Lung (tissue), 12 donors: Measurements from ENCODE around the gene FAT1. TPM values are rescaled to one million over a fixed set of nuclear protein-coding genes. Genes with fewer than 3 reads are reported as not detected.

Experiments
- ATAC-seq: fragments of 200-7000 bp; cut with Tn5 transposase; one replicate; pipeline ENCODE4 v1.9.1; 2020; ENCODE audit warnings: moderate number of reproducible peaks; ENCODE audit not compliant: insufficient read depth, low FRiP score
- DNase-seq, 3 donors: peaks; one replicate each; pipeline ENCODE4 v3.0.0-alpha.2; 2013 to 2017
- H3K27ac ChIP-seq, 2 donors: one replicate each; pipeline ENCODE4 v1.5.1; 2013; ENCODE audit warnings: mild to moderate bottlenecking in 2 of 2, moderate library complexity in 2 of 2, control low read depth in 1 of 2, inconsistent platforms in 1 of 2, low read depth in 1 of 2, low read length in 1 of 2
- H3K27me3 ChIP-seq, 3 donors: one replicate each; pipeline ENCODE4 v1.5.1; 2013; ENCODE audit warnings: low read length in 2 of 3; ENCODE audit not compliant: control insufficient read depth in 3 of 3, insufficient read depth in 3 of 3
- H3K36me3 ChIP-seq, 4 donors: one replicate each; pipeline ENCODE4 v1.5.1; 2013; ENCODE audit warnings: low read length in 4 of 4, mild to moderate bottlenecking in 1 of 4, moderate library complexity in 1 of 4; ENCODE audit not compliant: control insufficient read depth in 4 of 4, insufficient read depth in 4 of 4
- H3K4me1 ChIP-seq, 5 donors: one replicate each; pipeline ENCODE4 v1.5.1; 2013; ENCODE audit warnings: low read length in 5 of 5, mild to moderate bottlenecking in 2 of 5, moderate library complexity in 1 of 5; ENCODE audit not compliant: control insufficient read depth in 5 of 5, insufficient read depth in 5 of 5
- H3K4me3 ChIP-seq: one replicate; pipeline ENCODE4 v1.5.1; 2013; ENCODE audit warnings: mild to moderate bottlenecking, control low read depth, moderate library complexity
- H3K9ac ChIP-seq, 2 donors: one replicate each; pipeline ENCODE4 v1.5.1; 2013; ENCODE audit warnings: low read length in 2 of 2, control low read depth in 1 of 2; ENCODE audit not compliant: insufficient read depth in 1 of 2
- H3K9me3 ChIP-seq, 4 donors: one replicate each; pipeline ENCODE4 v1.5.1; 2013; ENCODE audit warnings: low read length in 3 of 4, mild to moderate bottlenecking in 1 of 4, moderate library complexity in 1 of 4; ENCODE audit not compliant: control insufficient read depth in 4 of 4, insufficient read depth in 3 of 4
- WGBS, 2 donors: extraction: QIAGEN DNeasy Blood & Tissue Kit; methylation state at CpG; one replicate each; pipeline ENCODE4 v1.1.7; 2013; 5-methylcytosine and 5-hydroxymethylcytosine counted together
- polyA plus RNA-seq, 2 donors: library from polyadenylated mRNA; stranded (reverse); fragments of 200-250 nt; gene quantifications; one replicate each; pipeline ENCODE4 v1.2.1, GENCODE V29; 2013
- total RNA-seq, 2 donors: library from RNA; depleted of rRNA in 1 of 2; stranded (reverse); fragments of >200 nt in 1 of 2; gene quantifications; one replicate each; pipeline ENCODE4 v1.2.1, GENCODE V29; 2014 to 2021
- TF ChIP-seq, protein P1 (sequence below): IDR thresholded peaks from 2 replicates; pipeline ENCODE4 v1.5.1; 2012; ENCODE audit warnings: mild to moderate bottlenecking; ENCODE audit errors: control extremely low read depth, extremely low read depth
- donor health status: control.
- donor health status: control.
- donor health status: Bipolar disorder and iron deficiency.
- donor health status: healthy.
- donor health status: DM: yes; HTN: yes; CAD: no.

The FAT1 gene
- total and polyA plus RNA-seq, 4 donors, result 19.4 to 318 (median 72.3) TPM

DNA sequence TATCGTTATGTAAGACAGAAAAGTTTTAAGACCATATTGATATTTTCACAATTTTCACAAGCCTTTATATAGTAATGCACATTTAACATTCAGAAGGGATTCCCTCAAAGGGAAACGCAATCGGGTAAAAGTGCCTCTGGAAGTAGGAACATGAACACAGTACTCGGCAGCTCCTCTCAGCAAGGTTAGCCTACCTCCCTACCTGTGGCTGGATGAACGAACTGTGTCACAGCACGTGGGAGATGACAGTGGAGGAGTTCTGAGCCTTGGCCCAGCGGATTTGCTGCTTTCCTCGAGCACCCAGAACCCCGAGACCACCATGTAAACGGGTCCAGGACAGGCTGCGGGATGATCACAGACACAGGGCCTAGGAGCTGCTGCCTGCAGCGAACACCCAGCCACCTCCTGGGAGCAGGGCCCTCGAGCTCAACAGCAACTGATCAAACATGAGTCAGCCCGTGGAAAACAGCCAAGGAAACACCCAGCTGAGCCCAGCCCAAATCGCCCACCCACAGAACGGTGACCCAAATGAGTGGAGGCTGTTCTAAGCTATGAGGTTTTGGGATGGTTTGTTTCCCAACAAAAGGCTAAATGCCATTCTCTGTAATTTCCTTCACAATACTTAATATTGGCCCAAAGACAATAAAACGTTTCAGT is 30.4 kb downstream of the FAT1 start:
- peak; percentile 91 for ATAC-seq
- Histone ChIP-seq H3K4me3 (no peak overlapping the region), H3K4me1 (peaks cover 3 to 18% (median 5%) of the 10 kb centered on the region in 5 donors), H3K27ac (peak overlapping the region; percentile 1 to 10), H3K36me3 (peaks cover 0 to 5% (median 0%) of the 10 kb centered on the region in 4 donors), H3K9me3 (peaks cover 0 to 3% (median 0%) of the 10 kb centered on the region in 4 donors), H3K9ac (no peak overlapping the region), H3K27me3 (no peaks in the 10 kb centered on the region)
- TF ChIP-seq, protein P1, sequence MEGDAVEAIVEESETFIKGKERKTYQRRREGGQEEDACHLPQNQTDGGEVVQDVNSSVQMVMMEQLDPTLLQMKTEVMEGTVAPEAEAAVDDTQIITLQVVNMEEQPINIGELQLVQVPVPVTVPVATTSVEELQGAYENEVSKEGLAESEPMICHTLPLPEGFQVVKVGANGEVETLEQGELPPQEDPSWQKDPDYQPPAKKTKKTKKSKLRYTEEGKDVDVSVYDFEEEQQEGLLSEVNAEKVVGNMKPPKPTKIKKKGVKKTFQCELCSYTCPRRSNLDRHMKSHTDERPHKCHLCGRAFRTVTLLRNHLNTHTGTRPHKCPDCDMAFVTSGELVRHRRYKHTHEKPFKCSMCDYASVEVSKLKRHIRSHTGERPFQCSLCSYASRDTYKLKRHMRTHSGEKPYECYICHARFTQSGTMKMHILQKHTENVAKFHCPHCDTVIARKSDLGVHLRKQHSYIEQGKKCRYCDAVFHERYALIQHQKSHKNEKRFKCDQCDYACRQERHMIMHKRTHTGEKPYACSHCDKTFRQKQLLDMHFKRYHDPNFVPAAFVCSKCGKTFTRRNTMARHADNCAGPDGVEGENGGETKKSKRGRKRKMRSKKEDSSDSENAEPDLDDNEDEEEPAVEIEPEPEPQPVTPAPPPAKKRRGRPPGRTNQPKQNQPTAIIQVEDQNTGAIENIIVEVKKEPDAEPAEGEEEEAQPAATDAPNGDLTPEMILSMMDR, result no peak
- DNase-seq, result peak in 1 of 3 donors; percentile 41
- WGBS, 2 donors, result 61 to 81% methylated on average over 17 of the region's 17 CpGs

DNA sequence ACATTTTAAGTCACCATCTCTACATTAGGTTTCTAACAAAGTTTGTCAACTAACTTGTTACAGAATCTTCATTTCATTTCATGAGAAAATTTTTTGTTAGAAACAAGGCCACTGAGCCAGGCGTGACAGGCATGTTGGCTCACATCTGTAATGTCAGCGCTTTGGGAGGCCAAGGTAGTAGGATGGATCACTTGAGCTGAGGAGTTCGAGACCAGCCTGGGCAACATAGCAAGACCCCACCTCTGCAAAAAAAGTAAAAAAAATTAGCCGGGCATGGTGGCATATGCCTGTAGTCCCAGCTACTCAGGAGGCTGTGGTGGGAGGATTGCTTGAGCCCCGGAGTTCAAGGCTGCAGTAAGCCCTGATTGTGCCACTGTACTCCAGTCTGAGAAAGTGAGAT is 32.3 kb downstream of the FAT1 start:
- Histone ChIP-seq H3K4me3 (no peak overlapping the region), H3K9me3 (peaks cover 0 to 3% (median 0%) of the 10 kb centered on the region in 4 donors), H3K27ac (no peak overlapping the region), H3K36me3 (no peaks in the 10 kb centered on the region), H3K9ac (no peak overlapping the region), H3K4me1 (peaks cover 5 to 18% (median 10%) of the 10 kb centered on the region in 5 donors), H3K27me3 (no peaks in the 10 kb centered on the region)
- ATAC-seq, result no peak
- no peak for DNase-seq
- TF ChIP-seq, protein P1, result no peak
- WGBS, 2 donors, result 95 to 96% methylated on average over 5 of the region's 5 CpGs

DNA sequence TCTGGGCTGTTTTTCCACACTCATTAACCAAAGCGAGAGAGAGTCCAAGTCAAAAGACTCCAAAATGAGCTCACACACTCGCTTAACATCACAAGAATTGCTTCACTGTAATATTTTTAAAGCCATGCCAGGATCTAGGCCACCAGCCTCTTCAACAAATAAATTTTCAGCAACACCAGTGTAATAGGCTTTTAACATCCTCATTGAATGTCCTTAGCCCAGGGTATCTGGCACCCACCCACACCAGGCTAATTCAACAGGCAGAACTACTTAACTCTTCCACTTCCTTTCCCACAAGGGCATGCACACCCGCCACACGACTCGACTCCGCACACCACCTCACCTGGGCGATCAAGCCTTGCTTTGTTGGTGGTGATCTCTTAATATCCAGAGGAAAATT is 34.2 kb downstream of the FAT1 start:
- H3K27ac ChIP-seq, result no peak overlapping the region
- H3K27me3 ChIP-seq, result no peaks in the 10 kb centered on the region
- WGBS, 2 donors, result 57 to 74% methylated on average over 7 of the region's 7 CpGs
- DNase-seq (peak; percentile 51 to 78 (median 61)), ATAC-seq (no peak)
- H3K9ac ChIP-seq, result no peak overlapping the region
- no peaks in the 10 kb centered on the region for H3K36me3 ChIP-seq
- H3K4me1 ChIP-seq, result peaks cover 5 to 19% (median 12%) of the 10 kb centered on the region in 5 donors
- TF ChIP-seq, protein P1, result no peak
- H3K9me3 ChIP-seq, result peaks cover 0 to 3% (median 0%) of the 10 kb centered on the region in 4 donors
- H3K4me3 ChIP-seq, result no peak overlapping the region
